Activated CD4-positive, alpha-beta T cell treated with anti-CD3 and anti-CD28 coated beads, Interleukin-2, amount 10 ng/mL, durations not matched to agents 24 days and 14 days (primary cell): ENCODE data around the gene SF3B3. TPM values are rescaled to one million over a fixed set of nuclear protein-coding genes. Genes with fewer than 3 reads are reported as not detected.

Experiments
- DNase-seq: peaks from one replicate; pipeline ENCODE4 v3.0.0; 2022
- H3K27ac Mint-ChIP-seq: one replicate; pipeline ENCODE4 v1.8.0; 2022; ENCODE audit warnings: mild to moderate bottlenecking, mixed read lengths
- H3K27me3 Mint-ChIP-seq: one replicate; pipeline ENCODE4 v1.8.0; 2022; ENCODE audit warnings: mixed read lengths
- H3K36me3 Mint-ChIP-seq: one replicate; pipeline ENCODE4 v1.8.0; 2022; ENCODE audit warnings: low read depth, mild to moderate bottlenecking, mixed read lengths
- H3K4me1 Mint-ChIP-seq: one replicate; pipeline ENCODE4 v1.8.0; 2021; ENCODE audit warnings: mixed read lengths
- H3K4me3 Mint-ChIP-seq: one replicate; pipeline ENCODE4 v1.8.0; 2022; ENCODE audit warnings: mild to moderate bottlenecking, moderate library complexity, mixed read lengths
- H3K9me3 Mint-ChIP-seq: one replicate; pipeline ENCODE4 v1.8.0; 2021; ENCODE audit warnings: mixed read lengths
- intact Hi-C: fragments of 100-400 bp; cut with micrococcal nuclease; formaldehyde crosslinking; loops from one replicate; pipeline ENCODE4 v1.15.1; 2023
- total RNA-seq: library from RNA; stranded (reverse); gene quantifications from 2 replicates; pipeline ENCODE4 v1.2.3, GENCODE V29; 2022

The SF3B3 gene
- total RNA-seq, 1 donor from 2014 or later, result 621 TPM

DNA sequence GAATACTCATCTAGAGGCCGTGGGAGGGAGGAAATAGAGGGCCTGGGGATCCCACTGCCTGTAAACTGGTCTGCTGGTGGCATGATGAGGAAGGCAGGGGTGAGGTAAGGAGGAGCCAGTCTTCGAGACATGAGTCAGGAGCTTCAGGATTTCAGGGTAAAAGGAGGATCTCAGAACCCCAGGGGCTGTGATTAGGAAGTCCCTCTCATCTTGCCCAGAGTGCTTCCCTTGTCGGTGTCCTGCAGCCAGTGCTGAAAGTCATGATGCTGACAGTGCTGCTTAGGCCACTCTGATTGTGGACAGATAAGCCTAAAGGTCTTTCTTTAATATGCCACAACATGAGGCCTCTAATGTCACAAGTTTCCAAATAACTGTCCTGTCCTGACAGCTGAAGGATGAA, 29.8 kb upstream of the SF3B3 start:
- Mint-ChIP-seq H3K9me3 (no peaks in the 10 kb centered on the region), H3K27ac (peak overlapping the region; percentile 19), H3K4me3 (no peak overlapping the region), H3K36me3 (peaks cover 55% of the 10 kb centered on the region), H3K27me3 (no peaks in the 10 kb centered on the region), H3K4me1 (peaks cover 14% of the 10 kb centered on the region)
- DNase-seq, result no peak
- intact Hi-C loops, result loop anchor here (10.0 kb wide), 1 partner anchor 161 kb away; no protein-coding TSS in a partner anchor

DNA sequence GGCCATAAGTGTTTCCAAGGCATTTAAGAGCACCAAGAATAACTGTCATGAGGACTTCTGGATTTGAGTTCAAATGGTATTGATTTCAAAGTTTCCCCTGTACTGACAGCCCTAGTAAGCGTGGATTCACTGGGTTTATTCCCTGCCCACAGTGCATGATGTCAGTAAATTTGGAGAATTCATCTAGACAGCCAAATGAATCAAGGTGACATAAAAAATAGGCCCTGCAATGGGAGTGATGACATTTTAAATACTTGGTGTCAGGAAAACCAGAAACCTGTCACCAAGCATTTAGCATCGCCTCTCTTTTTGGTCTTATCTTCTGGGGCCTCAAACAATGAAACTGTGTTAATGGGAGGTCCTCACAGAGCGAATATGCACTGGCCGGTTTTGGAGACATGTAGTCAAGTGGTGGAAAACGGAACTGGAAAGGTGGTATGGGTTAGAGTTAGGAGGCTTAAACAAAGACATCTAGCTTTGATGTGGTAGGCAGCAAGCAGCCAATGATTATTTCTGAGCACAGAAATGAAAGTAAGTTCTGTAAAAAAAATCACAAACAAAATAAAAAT, 29.3 kb upstream of the SF3B3 start:
- H3K27ac Mint-ChIP-seq, result peak overlapping the region; percentile 66
- no peaks in the 10 kb centered on the region for H3K9me3 Mint-ChIP-seq
- DNase-seq, result no peak
- H3K4me1 Mint-ChIP-seq, result peaks cover 14% of the 10 kb centered on the region
- peaks cover 55% of the 10 kb centered on the region for H3K36me3 Mint-ChIP-seq
- intact Hi-C loops, result loop anchor here (10.0 kb wide), 1 partner anchor 161 kb away; no protein-coding TSS in a partner anchor
- no peak overlapping the region for H3K4me3 Mint-ChIP-seq
- no peaks in the 10 kb centered on the region for H3K27me3 Mint-ChIP-seq

DNA sequence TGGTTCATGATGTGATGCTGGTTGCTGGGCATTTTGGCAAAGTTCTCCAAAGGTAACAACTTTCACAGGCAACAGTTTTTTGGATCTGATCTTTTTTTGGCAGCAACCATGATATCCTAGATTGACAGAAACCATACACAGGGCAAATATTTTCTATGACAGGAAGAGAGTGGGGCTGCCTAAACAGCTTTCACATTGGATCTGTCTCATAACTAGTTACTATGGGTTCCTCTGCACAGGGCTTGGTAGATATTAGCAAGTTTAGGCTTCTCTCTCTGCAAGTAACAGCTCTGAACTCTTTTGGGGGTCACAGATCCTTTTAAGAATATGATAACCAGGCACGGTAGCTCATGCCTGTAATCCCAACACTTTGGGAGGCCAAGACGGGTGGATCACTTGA, 28.8 kb upstream of the SF3B3 start:
- peaks cover 14% of the 10 kb centered on the region for H3K4me1 Mint-ChIP-seq
- H3K27me3 Mint-ChIP-seq, result no peaks in the 10 kb centered on the region
- intact Hi-C loops, result loop anchor here (10.0 kb wide), 1 partner anchor 160 kb away; no protein-coding TSS in a partner anchor
- no peak for DNase-seq
- H3K9me3 Mint-ChIP-seq, result no peaks in the 10 kb centered on the region
- H3K4me3 Mint-ChIP-seq, result no peak overlapping the region
- H3K36me3 Mint-ChIP-seq, result peaks cover 53% of the 10 kb centered on the region
- H3K27ac Mint-ChIP-seq, result peak overlapping the region; percentile 66

DNA sequence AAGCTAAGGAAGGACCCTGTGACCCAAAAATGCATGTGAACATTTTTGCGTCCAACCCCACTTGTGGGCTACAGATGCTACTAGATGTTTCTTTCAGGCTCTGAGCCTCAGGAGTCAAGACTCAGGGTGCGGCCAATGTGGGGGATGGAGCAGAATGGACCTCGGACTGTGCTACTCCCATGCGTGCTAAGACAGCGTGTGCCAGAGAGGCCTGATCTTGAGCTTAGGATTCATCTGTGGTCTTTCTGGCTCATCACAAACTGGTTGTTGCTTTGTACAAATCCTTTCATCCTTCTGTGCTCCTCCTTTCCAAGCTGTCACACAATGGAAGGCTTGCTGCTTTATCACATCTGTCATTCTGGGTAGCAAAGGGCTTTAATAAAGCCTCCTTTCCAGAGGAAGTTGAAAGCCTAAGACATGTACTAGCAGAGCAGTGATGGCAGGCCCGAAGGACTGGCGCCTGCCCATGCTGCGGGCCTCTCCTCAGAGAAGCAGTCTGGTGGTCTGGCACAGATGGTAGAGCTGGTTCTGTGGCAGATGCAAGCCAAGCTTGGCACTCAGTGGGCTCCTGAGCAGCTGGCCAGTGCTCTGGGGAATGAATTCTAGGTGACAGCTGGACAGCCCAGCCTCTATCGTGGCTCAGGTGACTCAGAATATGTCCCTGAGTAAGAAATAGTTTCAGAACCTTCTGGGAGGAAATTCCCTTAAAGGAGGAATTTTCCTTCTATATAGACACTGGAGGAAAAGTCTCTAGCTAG, 28.0 kb upstream of the SF3B3 start:
- H3K27ac Mint-ChIP-seq, result no peak overlapping the region
- H3K4me1 Mint-ChIP-seq, result peaks cover 14% of the 10 kb centered on the region
- no peaks in the 10 kb centered on the region for H3K27me3 Mint-ChIP-seq
- no peaks in the 10 kb centered on the region for H3K9me3 Mint-ChIP-seq
- no peak for DNase-seq
- intact Hi-C loops, result loop anchor here (2.0 to 10.0 kb wide), 2 partner anchors 19 to 159 kb away; no protein-coding TSS in a partner anchor
- H3K36me3 Mint-ChIP-seq, result peaks cover 48% of the 10 kb centered on the region
- H3K4me3 Mint-ChIP-seq, result no peak overlapping the region

DNA sequence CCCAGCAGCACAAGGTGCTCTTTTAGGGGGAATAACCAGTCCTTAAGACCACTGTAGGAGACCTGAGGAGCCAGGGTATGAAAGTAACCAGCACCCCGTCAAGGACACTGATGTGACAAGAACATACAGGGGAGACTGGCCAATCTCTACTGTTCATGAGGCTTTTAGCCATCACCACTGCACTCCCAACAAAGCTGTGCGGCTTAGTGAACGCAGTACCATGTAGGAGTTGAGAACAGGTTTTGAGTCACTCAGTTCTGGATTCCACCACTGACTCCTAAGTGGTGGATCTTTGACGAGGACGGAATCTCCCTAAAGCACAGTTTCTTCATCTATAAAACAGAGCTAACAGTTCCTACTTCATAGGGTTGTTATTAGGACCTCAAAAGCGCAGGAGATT, 27.1 kb upstream of the SF3B3 start:
- Mint-ChIP-seq H3K27ac (no peak overlapping the region), H3K9me3 (no peaks in the 10 kb centered on the region), H3K27me3 (no peaks in the 10 kb centered on the region), H3K4me1 (peaks cover 14% of the 10 kb centered on the region), H3K36me3 (peaks cover 51% of the 10 kb centered on the region), H3K4me3 (no peak overlapping the region)
- peak; percentile 56 for DNase-seq
- intact Hi-C loops, result loop anchor here (2.0 to 10.0 kb wide), 2 partner anchors 20 to 158 kb away; no protein-coding TSS in a partner anchor

DNA sequence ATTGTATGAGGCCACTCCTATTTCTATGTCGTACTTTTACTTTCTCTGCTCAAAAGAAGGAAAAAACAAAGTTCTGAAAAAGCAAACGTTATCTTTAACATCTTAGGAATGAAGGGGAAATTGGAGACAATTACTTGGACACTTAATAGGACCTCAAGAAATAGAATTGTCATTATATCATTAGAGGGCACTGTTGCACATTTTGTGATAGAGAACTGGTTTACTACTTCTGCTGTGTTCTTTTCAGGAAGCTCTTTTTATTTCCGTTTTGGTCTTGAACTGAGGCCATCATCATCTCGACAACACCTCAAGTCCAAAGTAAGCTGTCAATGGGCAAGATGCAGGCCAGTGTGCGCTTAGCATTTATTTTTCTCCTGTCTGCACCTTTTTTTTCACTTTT, 14.9 kb upstream of the SF3B3 start:
- Mint-ChIP-seq H3K4me3 (no peak overlapping the region), H3K27ac (no peak overlapping the region), H3K27me3 (no peaks in the 10 kb centered on the region), H3K36me3 (peaks cover 33% of the 10 kb centered on the region), H3K4me1 (peaks cover 6% of the 10 kb centered on the region), H3K9me3 (no peaks in the 10 kb centered on the region)
- no peak for DNase-seq
- intact Hi-C loops, result no loop called here

DNA sequence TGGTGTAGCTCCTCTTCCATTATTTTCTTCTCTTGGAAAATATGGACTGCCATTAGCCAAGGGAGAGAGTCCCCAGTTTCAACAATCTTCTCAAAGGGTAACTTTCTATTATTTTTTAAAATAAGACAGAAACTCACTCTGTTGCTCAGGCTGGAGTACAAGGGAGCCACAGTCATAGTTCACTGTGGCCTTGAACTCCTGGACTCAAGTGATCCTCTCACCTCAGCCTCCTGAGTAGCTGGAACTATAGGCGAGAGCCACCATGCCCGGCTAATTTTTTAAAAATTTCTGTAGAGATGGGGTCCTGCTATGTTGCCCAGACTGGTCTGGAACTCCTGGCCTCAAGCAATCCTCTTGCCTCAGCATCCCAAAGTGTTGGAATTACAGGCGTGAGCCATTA, 13.4 kb upstream of the SF3B3 start:
- no peak overlapping the region for H3K27ac Mint-ChIP-seq
- no peaks in the 10 kb centered on the region for H3K9me3 Mint-ChIP-seq
- H3K4me1 Mint-ChIP-seq, result peaks cover 6% of the 10 kb centered on the region
- H3K4me3 Mint-ChIP-seq, result no peak overlapping the region
- peaks cover 38% of the 10 kb centered on the region for H3K36me3 Mint-ChIP-seq
- no peak for DNase-seq
- H3K27me3 Mint-ChIP-seq, result no peaks in the 10 kb centered on the region
- intact Hi-C loops, result no loop called here

DNA sequence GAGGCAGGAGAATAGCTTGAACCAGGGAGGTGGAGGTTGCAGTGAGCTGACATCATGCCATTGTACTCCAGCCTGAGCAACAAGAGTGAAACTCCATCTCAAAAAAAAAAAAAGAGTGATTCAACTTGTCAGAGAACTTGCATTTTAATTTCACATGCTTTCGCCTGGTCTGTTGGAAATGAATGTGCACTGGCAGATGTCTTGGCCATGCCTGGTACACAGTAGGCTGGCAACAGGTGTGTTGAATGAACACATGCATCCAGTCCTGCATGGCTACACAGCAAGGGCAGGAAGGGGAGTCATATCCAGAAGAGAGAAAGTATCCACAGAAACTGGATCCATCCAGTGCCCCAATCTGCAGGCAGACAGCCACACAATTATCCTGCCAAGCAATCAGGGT, 11.8 kb upstream of the SF3B3 start:
- Mint-ChIP-seq H3K36me3 (peaks cover 47% of the 10 kb centered on the region), H3K27ac (no peak overlapping the region), H3K27me3 (no peaks in the 10 kb centered on the region), H3K4me3 (no peak overlapping the region), H3K9me3 (no peaks in the 10 kb centered on the region), H3K4me1 (peaks cover 6% of the 10 kb centered on the region)
- no peak for DNase-seq
- intact Hi-C loops, result no loop called here

DNA sequence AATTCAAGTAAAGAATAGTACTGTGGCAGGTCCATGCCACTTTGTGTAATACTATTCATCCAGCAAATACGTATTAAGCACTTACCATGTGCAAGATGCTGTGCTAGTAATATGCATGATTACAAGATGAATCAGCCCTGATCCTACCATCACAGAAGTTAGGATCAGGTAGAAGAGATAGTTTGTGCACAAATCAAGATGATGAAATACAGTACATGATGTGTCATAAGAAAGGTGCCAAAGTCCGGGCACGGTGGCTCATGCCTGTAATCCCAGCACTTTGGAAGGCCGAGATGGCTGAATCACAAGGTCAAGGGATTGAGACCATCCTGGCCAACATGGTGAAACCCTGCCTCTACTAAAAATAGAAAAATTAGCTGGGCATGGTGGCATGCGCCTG, 11.2 kb upstream of the SF3B3 start:
- Mint-ChIP-seq H3K36me3 (peaks cover 47% of the 10 kb centered on the region), H3K27me3 (no peaks in the 10 kb centered on the region), H3K9me3 (no peaks in the 10 kb centered on the region), H3K4me3 (no peak overlapping the region), H3K27ac (no peak overlapping the region), H3K4me1 (peaks cover 6% of the 10 kb centered on the region)
- intact Hi-C loops, result no loop called here
- DNase-seq, result no peak

DNA sequence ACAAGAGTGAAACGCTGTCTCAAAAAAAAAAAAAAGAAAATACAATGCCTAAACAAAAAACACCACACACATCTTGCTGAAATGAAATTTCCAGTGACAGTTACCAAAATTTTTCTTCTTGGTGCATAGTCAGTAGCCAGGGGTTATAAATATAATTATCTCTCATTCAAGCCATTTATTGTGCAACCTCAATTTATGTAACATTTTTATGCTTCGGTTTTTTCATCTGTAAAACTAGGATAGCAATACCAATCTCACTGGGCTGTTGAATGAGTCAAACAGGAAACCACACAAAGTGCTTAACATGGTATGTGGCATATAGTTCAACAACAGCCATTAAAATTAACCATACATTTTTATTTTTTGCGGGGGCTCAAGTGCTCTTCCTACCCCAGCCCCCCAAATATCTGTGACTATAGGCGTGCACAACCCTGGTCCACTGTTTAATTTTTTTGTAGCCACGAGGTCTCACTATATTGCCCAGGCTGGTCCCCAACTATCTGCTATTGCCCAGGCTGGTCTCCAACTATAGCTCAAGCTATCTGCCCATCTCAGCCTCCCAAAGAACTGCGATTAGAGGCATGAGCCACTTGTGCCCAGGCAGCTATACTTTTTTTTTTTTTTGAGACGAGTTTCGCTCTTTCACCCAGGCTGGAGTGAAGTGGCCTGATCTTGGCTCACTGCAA, 2.9 kb upstream of the SF3B3 start:
- Mint-ChIP-seq H3K4me3 (peak overlapping the region; percentile 55), H3K27ac (peak overlapping the region; percentile 68), H3K9me3 (no peaks in the 10 kb centered on the region), H3K27me3 (no peaks in the 10 kb centered on the region), H3K4me1 (peaks cover 26% of the 10 kb centered on the region), H3K36me3 (peaks cover 41% of the 10 kb centered on the region)
- intact Hi-C loops, result loop anchor here (10.0 kb wide), 1 partner anchor 266 kb away; the partner anchor contains the start of gene EXOSC6
- DNase-seq, result peak; percentile 67

DNA sequence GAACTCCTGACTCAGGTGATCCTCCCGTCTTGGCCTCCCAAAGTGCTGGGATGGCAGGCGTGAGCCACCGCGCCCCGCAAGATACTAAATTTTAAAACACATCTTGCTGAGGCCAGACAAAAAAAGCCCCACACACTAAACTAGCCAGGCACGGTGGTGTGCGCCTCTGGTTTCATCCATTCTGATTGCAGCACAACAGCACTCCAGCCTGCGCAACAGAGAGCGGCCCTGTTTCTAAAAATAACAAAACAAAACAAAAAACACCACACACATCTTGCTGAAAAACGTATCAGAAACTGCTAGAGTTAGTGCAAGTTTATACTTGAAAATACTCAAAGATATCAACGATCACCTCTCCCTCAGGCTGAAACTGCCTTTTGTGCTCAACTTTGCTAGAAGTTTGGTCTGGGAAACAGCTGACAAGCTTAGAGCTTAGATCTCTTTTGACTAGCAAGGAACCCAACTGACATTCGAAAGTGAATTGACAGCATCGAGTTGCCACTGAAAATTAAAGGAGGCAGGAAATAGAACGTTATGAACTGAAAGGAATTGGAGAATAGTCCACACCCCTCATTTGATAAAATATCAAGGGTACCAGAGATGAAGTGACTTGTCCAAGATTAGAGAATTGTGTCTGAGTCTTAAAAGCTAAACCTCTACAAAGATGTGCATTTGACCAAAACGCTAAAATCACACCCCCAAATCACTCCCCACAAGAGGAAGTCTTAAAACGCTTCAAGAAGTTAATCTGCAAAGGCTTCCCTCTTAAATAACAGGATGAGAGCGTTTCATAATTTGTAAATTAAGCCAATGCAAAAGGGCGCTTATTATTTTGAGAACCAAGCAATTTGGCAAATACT, 1.2 kb upstream of the SF3B3 start:
- intact Hi-C loops, result loop anchor here (1.0 to 10.0 kb wide), 5 partner anchors 46 to 268 kb away; partner anchors contain the start of genes AARS1, DDX19A and EXOSC6
- Mint-ChIP-seq H3K9me3 (no peaks in the 10 kb centered on the region), H3K27ac (peak overlapping the region; percentile 96), H3K4me1 (peaks cover 39% of the 10 kb centered on the region), H3K4me3 (peak overlapping the region; percentile 92), H3K27me3 (no peaks in the 10 kb centered on the region), H3K36me3 (peaks cover 44% of the 10 kb centered on the region)
- peak; percentile 70 for DNase-seq

DNA sequence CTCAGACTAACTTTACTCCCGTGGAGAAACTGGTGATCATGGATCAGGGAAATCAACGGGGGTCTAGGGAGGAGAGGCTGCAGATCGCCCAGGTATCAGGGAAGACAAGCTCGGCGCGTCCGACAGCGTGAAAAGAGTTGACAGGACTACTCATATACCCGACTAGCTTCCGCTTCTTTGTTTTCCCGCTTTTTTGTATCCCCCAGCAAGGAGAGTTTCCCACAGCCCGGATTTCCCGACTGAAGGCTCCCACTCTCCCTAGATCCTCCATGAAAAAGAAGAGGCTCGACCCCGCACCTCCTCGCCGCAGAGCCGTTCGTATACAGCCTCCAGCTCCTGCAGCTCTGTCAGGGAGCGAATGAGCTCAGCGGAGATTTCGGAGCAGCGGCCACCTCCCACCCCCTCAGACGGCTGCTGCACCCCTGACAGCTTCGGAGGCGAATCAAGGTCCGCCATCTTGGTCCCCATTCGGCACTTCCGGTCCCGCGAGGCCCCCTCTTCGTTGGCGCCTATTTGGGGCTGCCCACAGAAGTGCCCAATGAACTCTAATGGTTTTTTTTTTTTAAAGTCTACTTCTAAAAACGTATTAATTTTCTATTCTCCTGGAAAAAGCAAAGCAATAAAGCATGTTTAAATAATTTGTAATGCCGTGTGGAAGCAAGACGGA, 407 bp upstream of the SF3B3 start, which contains the start of gene COG4:
Gene COG4 (minus strand): TSS at position 479 of the 667 bp plus-strand sequence. CDS start 11 bp downstream, at position 468.
- peaks cover 41% of the 10 kb centered on the region for H3K4me1 Mint-ChIP-seq

More for the DNA sequence above, 407 bp upstream of the SF3B3 start, which contains the start of gene COG4:
- Mint-ChIP-seq H3K27ac (peak within 1 kb of the TSS; percentile 96), H3K36me3 (peaks cover 44% of the 10 kb centered on the region), H3K9me3 (no peaks in the 10 kb centered on the region), H3K4me3 (peak within 1 kb of the TSS; percentile 92), H3K27me3 (no peaks in the 10 kb centered on the region)
- peak; percentile 97 for DNase-seq
- intact Hi-C loops, result loop anchor here (1.0 to 10.0 kb wide), 5 partner anchors 47 to 268 kb away; partner anchors contain the start of genes AARS1, DDX19A and EXOSC6
